SJSA1 (cell line): ENCODE data around the gene STRN4. TPM values are rescaled to one million over a fixed set of nuclear protein-coding genes. Genes with fewer than 3 reads are reported as not detected.

Experiments
- DNase-seq, 2 experiments: peaks; one replicate each; pipeline ENCODE4 v3.0.0-alpha.2; 2015 to 2020; ENCODE audit warnings: low spot score in 2 of 2, low read depth in 1 of 2
- H3K27ac ChIP-seq: fragments of 250-450 bp; sonication (Bioruptor Pico); 2 replicates; pipeline ENCODE4 v1.5.1; 2020; ENCODE audit warnings: mild to moderate bottlenecking, moderate library complexity
- H3K27me3 ChIP-seq: fragments of 250-450 bp; sonication (Bioruptor Pico); replicated peaks from 2 replicates; pipeline ENCODE4 v1.5.1; 2020; ENCODE audit warnings: mild to moderate bottlenecking, moderate library complexity
- H3K36me3 ChIP-seq: fragments of 250-450 bp; sonication (Bioruptor Pico); 2 replicates; pipeline ENCODE4 v1.5.1; 2020; ENCODE audit warnings: mild to moderate bottlenecking
- H3K4me1 ChIP-seq: fragments of 250-450 bp; sonication (Bioruptor Pico); replicated peaks from 2 replicates; pipeline ENCODE4 v1.6.1; 2021; ENCODE audit warnings: mild to moderate bottlenecking
- H3K4me3 ChIP-seq: fragments of 250-450 bp; sonication (Bioruptor Pico); 2 replicates; pipeline ENCODE4 v1.5.1; 2020; ENCODE audit warnings: mild to moderate bottlenecking
- H3K9me3 ChIP-seq: fragments of 250-450 bp; sonication (Bioruptor Pico); replicated peaks from 2 replicates; pipeline ENCODE4 v1.5.1; 2020; ENCODE audit warnings: mild to moderate bottlenecking
- total RNA-seq: library from RNA; depleted of rRNA; stranded (reverse); fragments of >200 nt; shearing (Covaris generic); gene quantifications from 2 replicates; pipeline ENCODE4 v1.2.3, GENCODE V29; 2014; rRNA removed

STRN4 gene
- total RNA-seq, 1 experiment from 2014 or later = 91.1 TPM

DNA sequence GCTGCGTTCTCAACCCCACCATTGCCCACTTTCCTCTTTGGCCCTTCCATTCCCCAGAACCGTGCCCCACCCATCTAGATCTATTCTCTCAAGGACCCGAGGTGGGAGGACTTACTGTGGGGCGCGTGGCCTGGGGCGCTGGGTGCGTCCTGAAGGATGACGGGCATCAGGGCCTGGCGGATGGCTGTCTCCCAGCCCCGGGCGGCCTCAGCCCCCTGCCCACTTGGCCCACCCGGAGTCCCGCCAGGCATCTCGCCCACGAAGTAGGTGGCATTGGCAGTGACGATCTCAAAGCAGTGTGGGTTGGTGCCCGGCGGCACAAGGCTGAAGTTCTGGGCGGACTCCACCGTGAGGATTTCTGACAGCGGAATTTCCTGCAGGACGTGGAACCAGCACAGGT lies 52.5 kb downstream of the STRN4 start:
- no peaks in the 10 kb centered on the region for H3K27me3 ChIP-seq
- H3K4me3 ChIP-seq = no peak overlapping the region
- H3K9me3 ChIP-seq = no peaks in the 10 kb centered on the region
- H3K27ac ChIP-seq = no peak overlapping the region
- DNase-seq = no peak
- no peaks in the 10 kb centered on the region for H3K4me1 ChIP-seq
- peaks cover 89% of the 10 kb centered on the region for H3K36me3 ChIP-seq

DNA sequence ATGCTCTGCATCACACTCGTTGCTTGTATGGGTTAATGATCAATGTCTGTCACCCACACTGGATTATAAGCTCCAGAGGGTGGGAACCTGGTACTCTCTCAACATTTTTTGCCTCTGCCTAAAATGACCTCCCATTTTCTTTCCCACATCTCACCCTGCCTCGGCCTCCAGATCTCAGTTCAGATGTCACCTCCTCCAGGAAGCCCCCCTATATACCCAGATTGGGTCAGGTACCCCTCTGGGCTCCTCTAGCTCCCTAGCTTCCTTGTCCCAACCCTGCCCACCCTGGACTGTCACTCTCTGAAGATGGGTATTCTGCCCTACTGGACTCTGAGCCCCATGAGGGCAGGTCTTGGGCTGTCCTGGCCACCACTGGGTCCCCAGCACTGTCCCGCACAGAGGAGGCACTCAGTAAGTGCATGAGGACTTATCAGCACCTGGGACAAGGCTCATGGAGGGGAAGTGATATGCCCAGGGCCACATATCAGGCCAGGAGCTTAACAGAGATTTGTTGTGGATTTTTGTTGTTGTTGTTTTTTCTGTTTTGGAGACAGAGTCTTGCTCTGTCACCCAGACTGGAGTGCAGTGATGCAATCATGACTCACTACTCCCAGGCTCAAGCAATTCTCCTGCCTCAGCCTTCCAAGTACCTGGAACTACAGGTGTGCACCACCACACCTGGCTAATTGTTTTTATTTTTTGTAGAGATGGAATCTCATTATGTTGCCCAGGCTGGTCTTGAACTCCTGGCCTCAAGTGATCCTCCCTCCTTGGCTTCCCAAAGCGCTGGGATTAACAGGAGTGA lies 53.1 kb downstream of the STRN4 start:
- H3K36me3 ChIP-seq = peaks cover 87% of the 10 kb centered on the region
- no peak for DNase-seq

GRCh38 chr19:46691948-46692347 lies 54.3 kb downstream of the STRN4 start:
- Histone ChIP-seq H3K4me3 (no peak overlapping the region), H3K27me3 (no peaks in the 10 kb centered on the region), H3K4me1 (no peaks in the 10 kb centered on the region), H3K9me3 (no peaks in the 10 kb centered on the region), H3K36me3 (peaks cover 93% of the 10 kb centered on the region), H3K27ac (no peak overlapping the region)
- DNase-seq = no peak

More for the DNA sequence above, 53.1 kb downstream of the STRN4 start:
- H3K9me3 ChIP-seq = no peaks in the 10 kb centered on the region
- H3K4me1 ChIP-seq = no peaks in the 10 kb centered on the region
- H3K27ac ChIP-seq = no peak overlapping the region
- H3K27me3 ChIP-seq = no peaks in the 10 kb centered on the region
- no peak overlapping the region for H3K4me3 ChIP-seq

DNA sequence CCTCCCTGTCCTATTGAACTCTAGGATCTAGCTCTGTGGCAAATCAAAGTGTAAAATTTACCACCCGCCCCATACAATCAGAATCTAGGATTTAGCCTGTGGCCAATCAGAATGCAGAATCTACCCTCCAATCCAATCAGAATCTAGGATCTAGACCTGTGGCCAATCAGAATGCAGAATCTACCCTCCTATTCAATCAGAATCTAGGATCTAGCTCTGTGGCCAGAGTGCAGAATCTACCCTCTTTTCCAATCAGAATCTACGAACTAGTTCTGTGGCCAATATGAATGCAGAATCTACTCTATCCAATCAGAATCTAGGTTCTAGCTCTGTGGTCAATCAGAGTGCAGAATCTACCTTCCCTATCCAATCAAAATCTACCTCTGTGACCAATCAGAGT lies 55.1 kb downstream of the STRN4 start:
- DNase-seq = no peak
- no peak overlapping the region for H3K27ac ChIP-seq
- H3K4me1 ChIP-seq = no peaks in the 10 kb centered on the region
- H3K27me3 ChIP-seq = no peaks in the 10 kb centered on the region
- no peaks in the 10 kb centered on the region for H3K9me3 ChIP-seq
- peaks cover 85% of the 10 kb centered on the region for H3K36me3 ChIP-seq
- no peak overlapping the region for H3K4me3 ChIP-seq

DNA sequence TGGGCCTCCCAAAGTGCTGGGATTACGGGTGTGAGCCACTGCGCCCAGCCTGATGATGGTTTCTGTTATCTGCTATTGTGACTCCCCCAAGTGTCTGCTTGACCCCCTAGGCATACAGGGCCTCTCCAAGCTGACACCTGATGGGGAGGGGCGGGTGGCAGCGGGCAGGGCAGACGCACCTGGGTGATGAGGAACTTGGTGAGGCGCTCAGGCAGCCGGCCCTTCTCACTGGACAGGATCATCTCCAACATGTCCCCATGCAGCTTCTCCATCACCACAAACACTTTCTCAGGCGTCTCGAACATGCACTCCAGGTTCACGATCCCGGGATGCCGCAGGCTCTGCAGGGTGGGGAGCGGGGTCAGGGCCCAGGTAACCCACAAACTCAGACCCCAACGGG lies 56.9 kb downstream of the STRN4 start:
- H3K27me3 ChIP-seq = no peaks in the 10 kb centered on the region
- peaks cover 76% of the 10 kb centered on the region for H3K36me3 ChIP-seq
- H3K4me3 ChIP-seq = no peak overlapping the region
- no peaks in the 10 kb centered on the region for H3K4me1 ChIP-seq
- H3K27ac ChIP-seq = no peak overlapping the region
- no peak for DNase-seq
- H3K9me3 ChIP-seq = no peaks in the 10 kb centered on the region

DNA sequence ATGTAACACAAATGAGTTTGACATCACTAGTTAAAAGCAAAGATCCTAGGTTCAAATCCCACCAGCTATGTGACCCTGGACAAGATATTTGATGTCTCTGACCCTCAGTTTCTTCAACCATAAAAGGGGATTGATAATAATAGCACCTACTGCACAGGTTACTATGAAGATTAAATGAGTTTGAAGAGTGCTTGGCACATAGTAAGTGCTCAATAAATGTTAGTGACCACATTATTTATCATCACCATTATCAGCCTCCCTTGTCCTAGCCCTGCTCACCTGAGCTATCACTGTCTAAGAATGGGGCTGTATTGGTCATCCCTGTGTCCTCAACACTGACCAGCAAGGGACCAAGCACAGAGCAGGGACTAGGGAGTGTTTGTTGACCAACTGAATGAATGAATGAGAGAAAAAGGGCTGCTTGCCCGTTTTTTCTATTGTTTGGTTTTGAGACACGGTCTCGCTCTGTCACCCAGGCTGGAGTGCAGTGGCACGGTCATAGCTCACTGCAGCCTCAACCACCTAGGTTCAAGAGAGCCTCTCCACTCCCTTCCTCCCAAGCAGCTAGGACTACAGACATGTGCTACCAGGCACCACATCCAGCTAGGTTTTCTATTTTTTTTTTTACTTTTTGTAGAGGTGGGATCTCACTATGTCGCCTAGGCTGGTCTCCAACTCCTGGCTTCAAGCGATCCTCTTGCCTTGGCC lies 58.7 kb downstream of the STRN4 start:
- no peaks in the 10 kb centered on the region for H3K4me1 ChIP-seq
- no peaks in the 10 kb centered on the region for H3K27me3 ChIP-seq
- no peak overlapping the region for H3K27ac ChIP-seq
- DNase-seq = no peak
- peaks cover 69% of the 10 kb centered on the region for H3K36me3 ChIP-seq
- no peaks in the 10 kb centered on the region for H3K9me3 ChIP-seq
- no peak overlapping the region for H3K4me3 ChIP-seq

- Histone ChIP-seq H3K4me3 (no peak overlapping the region), H3K27ac (no peak overlapping the region), H3K27me3 (no peaks in the 10 kb centered on the region), H3K4me1 (no peaks in the 10 kb centered on the region), H3K36me3 (peaks cover 45% of the 10 kb centered on the region), H3K9me3 (no peaks in the 10 kb centered on the region)
- DNase-seq = no peak
These were observed 61.1 kb downstream of the STRN4 start for GRCh38 chr19:46685189-46685588.

- H3K27ac ChIP-seq = no peak overlapping the region
- H3K4me1 ChIP-seq = no peaks in the 10 kb centered on the region
- H3K27me3 ChIP-seq = no peaks in the 10 kb centered on the region
- peak in 1 of 2 experiments; percentile 64 for DNase-seq
- H3K9me3 ChIP-seq = no peaks in the 10 kb centered on the region
- H3K4me3 ChIP-seq = no peak overlapping the region
- peaks cover 37% of the 10 kb centered on the region for H3K36me3 ChIP-seq
These were observed 68.0 kb downstream of the STRN4 start for GRCh38 chr19:46678110-46678732.

DNA sequence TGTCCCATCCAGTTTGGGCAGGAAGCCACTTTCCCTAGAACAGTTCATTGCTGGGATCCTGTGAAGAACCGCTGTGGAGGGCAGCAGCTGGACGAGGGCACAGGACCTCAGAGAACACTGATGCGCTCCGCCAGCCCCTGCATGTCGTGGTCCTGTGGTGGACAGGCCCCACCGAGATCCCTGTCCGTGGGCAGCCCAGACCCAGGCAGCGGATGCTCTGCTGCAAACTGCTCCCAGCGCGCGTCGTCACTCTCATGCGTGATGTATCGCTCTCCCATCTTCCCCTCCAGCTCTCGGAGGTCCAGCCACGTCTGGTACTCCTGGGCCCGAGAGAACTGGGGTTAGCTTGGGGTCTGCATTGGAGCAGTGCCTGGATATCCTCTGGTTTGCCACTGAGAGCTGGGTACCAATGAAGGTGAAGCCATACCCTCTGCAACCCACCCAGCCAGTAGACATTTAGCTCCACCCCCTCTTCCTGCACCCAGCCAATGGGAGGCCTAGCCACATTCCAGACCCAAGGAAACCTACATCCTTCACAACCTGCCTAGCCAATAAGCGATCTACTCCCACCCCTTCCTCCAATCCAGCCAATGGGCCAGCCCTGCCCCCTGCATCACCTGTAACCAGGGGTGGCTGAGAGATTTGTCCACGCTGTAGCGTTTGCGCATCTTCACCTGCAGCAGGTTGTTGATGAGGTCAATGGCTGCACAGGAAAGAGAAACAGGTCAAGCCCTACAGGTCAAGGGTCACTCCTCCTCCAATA lies 71.7 kb downstream of the STRN4 start:
- DNase-seq = no peak
- Histone ChIP-seq H3K36me3 (peaks cover 38% of the 10 kb centered on the region), H3K4me1 (no peaks in the 10 kb centered on the region; the same call in 1 of the 2 replicates), H3K27me3 (no peaks in the 10 kb centered on the region), H3K27ac (no peak overlapping the region), H3K4me3 (no peak overlapping the region), H3K9me3 (no peaks in the 10 kb centered on the region)

- Histone ChIP-seq H3K4me1 (no peaks in the 10 kb centered on the region; the same call in 1 of the 2 replicates), H3K4me3 (no peak overlapping the region), H3K9me3 (no peaks in the 10 kb centered on the region), H3K36me3 (peaks cover 18% of the 10 kb centered on the region), H3K27ac (no peak overlapping the region), H3K27me3 (no peaks in the 10 kb centered on the region)
- DNase-seq = no peak
These were observed 75.4 kb downstream of the STRN4 start for GRCh38 chr19:46670813-46671212.

Other genes starting within 250 kb of the STRN4 start
- gene CALM3, start 145.1 kb downstream of the STRN4 start, total RNA-seq = 232 and 272 TPM in 2 replicates
- not detected in 2 replicates for gene PTGIR, start 121.4 kb downstream of the STRN4 start, total RNA-seq
- gene GNG8, start 110.2 kb downstream of the STRN4 start, total RNA-seq = not detected in 2 replicates
- 2.4 and 4.4 TPM in 2 replicates for gene DACT3, start 85.3 kb downstream of the STRN4 start, total RNA-seq
- gene PRKD2, start 29.3 kb downstream of the STRN4 start, total RNA-seq = 7.3 and 7.8 TPM in 2 replicates
- gene FKRP, start 393 bp downstream of the STRN4 start, total RNA-seq = 48.7 and 63.9 TPM in 2 replicates
- 112 and 135 TPM in 2 replicates for gene SLC1A5, start 42.1 kb upstream of the STRN4 start, total RNA-seq
- 286 and 304 TPM in 2 replicates for gene AP2S1, start 104.4 kb upstream of the STRN4 start, total RNA-seq
- 17.7 and 24.7 TPM in 2 replicates for gene ARHGAP35, start 114.5 kb upstream of the STRN4 start, total RNA-seq